ENCODE measurements around the gene THOC1. TPM values are rescaled to one million over a fixed set of nuclear protein-coding genes. Genes with fewer than 3 reads are reported as not detected.

The THOC1 gene
- total and polyA plus RNA-seq, 5 donors, result 12.8 to 19.2 (median 15.7) TPM

GRCh38 chr18:213966-214365, 53.9 kb downstream of the THOC1 start:
- no peak for DNase-seq
- intact Hi-C loops (cut with DNase I), result no loop called here
- 75% methylated on average over 3 of the region's 3 CpGs for WGBS
- H3K27ac ChIP-seq (ENCODE audit: low read length), result no peak overlapping the region
- no peaks in the 10 kb centered on the region for H3K4me1 ChIP-seq (ENCODE audit: control insufficient read depth, insufficient read depth, low read length)
- H3K27me3 ChIP-seq (ENCODE audit: control insufficient read depth, insufficient read depth), result no peaks in the 10 kb centered on the region
- no peaks in the 10 kb centered on the region for H3K9me3 ChIP-seq (ENCODE audit: control insufficient read depth, low read length)
- H3K4me3 ChIP-seq (ENCODE audit: low read length), result no peak overlapping the region
- no peak for ATAC-seq

- intact Hi-C loops (cut with DNase I), result no loop called here
- ATAC-seq (no peak), DNase-seq (no peak)
- 78% methylated on average over 4 of the region's 4 CpGs for WGBS
- no peak overlapping the region for H3K4me3 ChIP-seq (ENCODE audit: low read length)
- no peaks in the 10 kb centered on the region for H3K4me1 ChIP-seq (ENCODE audit: control insufficient read depth, insufficient read depth, low read length)
- H3K27me3 ChIP-seq (ENCODE audit: control insufficient read depth, insufficient read depth), result no peaks in the 10 kb centered on the region
- H3K9me3 ChIP-seq (ENCODE audit: control insufficient read depth, low read length), result no peaks in the 10 kb centered on the region
- no peak overlapping the region for H3K27ac ChIP-seq (ENCODE audit: low read length)
Measured at GRCh38 chr18:213505-213904, 54.3 kb downstream of the THOC1 start.

DNA sequence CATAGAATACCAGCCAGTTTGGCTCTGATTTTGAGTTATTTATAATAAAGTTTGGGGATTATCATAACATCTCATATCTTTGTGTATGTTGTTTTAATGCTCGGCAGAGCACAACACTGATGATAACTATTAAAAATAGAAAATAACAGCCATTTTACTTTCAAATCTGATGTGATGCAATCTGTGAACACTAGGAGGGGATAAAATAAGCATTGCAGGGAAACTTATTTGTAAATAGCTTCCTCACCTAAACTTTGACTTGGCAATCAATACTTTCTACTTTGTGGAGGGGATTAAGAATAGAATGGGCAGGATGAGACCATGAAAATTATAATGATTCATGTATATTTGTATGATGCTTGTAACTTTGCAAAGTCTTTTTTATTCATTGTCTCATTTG, 55.1 kb downstream of the THOC1 start:
- DNase-seq, result no peak
- 59% methylated on average over 1 of the region's 1 CpG for WGBS
- no peak overlapping the region for H3K27ac ChIP-seq (ENCODE audit: low read length)
- intact Hi-C loops (cut with DNase I), result no loop called here
- H3K4me3 ChIP-seq (ENCODE audit: low read length), result no peak overlapping the region
- H3K9me3 ChIP-seq (ENCODE audit: control insufficient read depth, low read length), result no peaks in the 10 kb centered on the region
- H3K4me1 ChIP-seq (ENCODE audit: control insufficient read depth, insufficient read depth, low read length), result no peaks in the 10 kb centered on the region
- no peaks in the 10 kb centered on the region for H3K27me3 ChIP-seq (ENCODE audit: control insufficient read depth, insufficient read depth)
- ATAC-seq, result no peak

DNA sequence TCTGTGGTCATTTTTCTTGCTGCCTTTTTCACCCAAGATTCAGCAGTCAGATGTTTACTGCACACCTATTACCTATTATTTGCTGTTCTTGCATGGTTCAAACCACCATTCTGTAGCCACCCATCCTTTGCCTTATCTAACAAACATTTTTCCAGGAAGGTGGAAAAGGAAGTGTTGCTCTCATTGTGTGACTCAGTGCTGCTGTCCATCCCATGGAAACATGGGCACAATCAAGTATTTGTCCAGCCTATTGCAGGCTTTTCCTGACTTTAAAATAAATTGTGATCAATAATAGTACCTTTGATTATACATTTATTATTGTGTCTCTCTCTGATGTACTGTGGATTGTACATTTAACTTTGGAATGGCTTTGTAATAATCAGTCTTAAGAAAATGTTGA, 56.3 kb downstream of the THOC1 start:
- Histone ChIP-seq H3K9me3 (ENCODE audit: control insufficient read depth, low read length) (no peaks in the 10 kb centered on the region), H3K4me1 (ENCODE audit: control insufficient read depth, insufficient read depth, low read length) (no peaks in the 10 kb centered on the region), H3K27me3 (ENCODE audit: control insufficient read depth, insufficient read depth) (no peaks in the 10 kb centered on the region), H3K4me3 (ENCODE audit: low read length) (no peak overlapping the region), H3K27ac (ENCODE audit: low read length) (no peak overlapping the region)
- intact Hi-C loops (cut with DNase I), result no loop called here
- ATAC-seq (no peak), DNase-seq (no peak)

DNA sequence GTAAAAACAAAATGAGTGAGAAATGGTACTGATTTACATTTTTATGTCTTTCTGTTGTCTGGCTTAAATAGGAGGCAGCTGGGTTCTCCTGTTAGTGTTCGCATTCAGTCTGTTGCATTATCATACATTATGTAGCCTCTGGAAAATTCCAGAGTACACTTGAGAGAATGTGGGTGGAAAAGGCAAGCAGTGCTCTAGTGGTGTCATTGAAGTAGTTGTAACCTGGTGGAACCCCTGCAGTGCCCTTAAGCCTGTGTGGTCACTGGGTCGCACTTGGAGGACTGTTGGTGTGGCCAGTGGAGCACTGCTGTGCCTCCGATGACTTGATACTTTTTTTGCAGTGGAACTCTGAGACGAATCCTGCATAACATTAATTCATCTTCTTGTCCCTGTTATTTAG, 57.1 kb downstream of the THOC1 start:
- DNase-seq, result no peak
- 97% methylated on average over 4 of the region's 4 CpGs for WGBS
- H3K27me3 ChIP-seq (ENCODE audit: control insufficient read depth, insufficient read depth), result no peaks in the 10 kb centered on the region
- H3K9me3 ChIP-seq (ENCODE audit: control insufficient read depth, low read length), result no peaks in the 10 kb centered on the region
- no peak for ATAC-seq
- H3K27ac ChIP-seq (ENCODE audit: low read length), result no peak overlapping the region
- intact Hi-C loops (cut with DNase I), result no loop called here
- H3K4me3 ChIP-seq (ENCODE audit: low read length), result no peak overlapping the region
- H3K4me1 ChIP-seq (ENCODE audit: control insufficient read depth, insufficient read depth, low read length), result no peaks in the 10 kb centered on the region

GRCh38 chr18:210075-210474, 57.8 kb downstream of the THOC1 start:
- H3K27me3 ChIP-seq (ENCODE audit: control insufficient read depth, insufficient read depth), result no peaks in the 10 kb centered on the region
- no peak for DNase-seq
- no peaks in the 10 kb centered on the region for H3K4me1 ChIP-seq (ENCODE audit: control insufficient read depth, insufficient read depth, low read length)
- H3K9me3 ChIP-seq (ENCODE audit: control insufficient read depth, low read length), result no peaks in the 10 kb centered on the region
- ATAC-seq, result no peak
- no peak overlapping the region for H3K4me3 ChIP-seq (ENCODE audit: low read length)
- no peak overlapping the region for H3K27ac ChIP-seq (ENCODE audit: low read length)
- 97% methylated on average over 1 of the region's 1 CpG for WGBS
- intact Hi-C loops (cut with DNase I), result no loop called here

GRCh38 chr18:199768-200167, 68.1 kb downstream of the THOC1 start:
- no peak overlapping the region for H3K4me3 ChIP-seq (ENCODE audit: low read length)
- DNase-seq, result no peak
- intact Hi-C loops (cut with DNase I), result no loop called here
- ATAC-seq, result no peak
- H3K4me1 ChIP-seq (ENCODE audit: control insufficient read depth, insufficient read depth, low read length), result no peaks in the 10 kb centered on the region
- no peak overlapping the region for H3K27ac ChIP-seq (ENCODE audit: low read length)
- WGBS, result 97% methylated on average over 2 of the region's 2 CpGs
- no peaks in the 10 kb centered on the region for H3K9me3 ChIP-seq (ENCODE audit: control insufficient read depth, low read length)
- no peaks in the 10 kb centered on the region for H3K27me3 ChIP-seq (ENCODE audit: control insufficient read depth, insufficient read depth)

GRCh38 chr18:199214-199613, 68.6 kb downstream of the THOC1 start:
- 98% methylated on average over 3 of the region's 3 CpGs for WGBS
- Histone ChIP-seq H3K4me3 (ENCODE audit: low read length) (no peak overlapping the region), H3K27ac (ENCODE audit: low read length) (no peak overlapping the region), H3K27me3 (ENCODE audit: control insufficient read depth, insufficient read depth) (no peaks in the 10 kb centered on the region), H3K9me3 (ENCODE audit: control insufficient read depth, low read length) (no peaks in the 10 kb centered on the region), H3K4me1 (ENCODE audit: control insufficient read depth, insufficient read depth, low read length) (no peaks in the 10 kb centered on the region)
- ATAC-seq (no peak), DNase-seq (no peak)
- intact Hi-C loops (cut with DNase I), result no loop called here

DNA sequence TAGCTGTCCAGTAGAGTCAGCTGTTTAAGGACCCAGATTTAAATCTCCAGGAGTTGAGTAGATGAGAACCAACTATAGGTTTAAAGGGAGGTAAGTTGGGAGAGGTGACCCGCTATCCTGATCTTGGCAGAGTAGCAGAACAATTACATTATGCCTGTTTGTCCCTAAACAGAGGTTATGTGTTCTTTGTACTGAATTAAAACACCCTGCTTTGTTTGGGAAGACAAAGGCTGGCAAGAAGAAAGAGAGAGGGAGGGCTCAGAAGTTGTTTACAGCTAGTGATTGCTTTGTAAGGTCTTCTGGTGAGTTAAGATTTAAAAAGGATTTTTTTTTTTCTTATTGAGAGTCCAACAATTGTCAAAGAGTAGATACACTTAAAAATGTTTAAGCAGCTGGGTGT, 72.2 kb downstream of the THOC1 start:
- ATAC-seq, result no peak
- no peak overlapping the region for H3K4me3 ChIP-seq (ENCODE audit: low read length)

GRCh38 chr18:192801-193200, 75.0 kb downstream of the THOC1 start:
- WGBS, result 96% methylated on average over 7 of the region's 7 CpGs
- ATAC-seq (no peak), DNase-seq (no peak)
- Histone ChIP-seq H3K4me1 (ENCODE audit: control insufficient read depth, insufficient read depth, low read length) (no peaks in the 10 kb centered on the region), H3K27me3 (ENCODE audit: control insufficient read depth, insufficient read depth) (no peaks in the 10 kb centered on the region), H3K27ac (ENCODE audit: low read length) (no peak overlapping the region), H3K4me3 (ENCODE audit: low read length) (no peak overlapping the region), H3K9me3 (ENCODE audit: control insufficient read depth, low read length) (no peaks in the 10 kb centered on the region)
- intact Hi-C loops (cut with DNase I), result no loop called here

More for the DNA sequence above, 72.2 kb downstream of the THOC1 start:
- Histone ChIP-seq H3K27me3 (ENCODE audit: control insufficient read depth, insufficient read depth) (no peaks in the 10 kb centered on the region), H3K4me1 (ENCODE audit: control insufficient read depth, insufficient read depth, low read length) (no peaks in the 10 kb centered on the region), H3K27ac (ENCODE audit: low read length) (no peak overlapping the region), H3K9me3 (ENCODE audit: control insufficient read depth, low read length) (no peaks in the 10 kb centered on the region)
- no peak for DNase-seq
- intact Hi-C loops (cut with DNase I), result no loop called here
- 96% methylated on average over 1 of the region's 1 CpG for WGBS

DNA sequence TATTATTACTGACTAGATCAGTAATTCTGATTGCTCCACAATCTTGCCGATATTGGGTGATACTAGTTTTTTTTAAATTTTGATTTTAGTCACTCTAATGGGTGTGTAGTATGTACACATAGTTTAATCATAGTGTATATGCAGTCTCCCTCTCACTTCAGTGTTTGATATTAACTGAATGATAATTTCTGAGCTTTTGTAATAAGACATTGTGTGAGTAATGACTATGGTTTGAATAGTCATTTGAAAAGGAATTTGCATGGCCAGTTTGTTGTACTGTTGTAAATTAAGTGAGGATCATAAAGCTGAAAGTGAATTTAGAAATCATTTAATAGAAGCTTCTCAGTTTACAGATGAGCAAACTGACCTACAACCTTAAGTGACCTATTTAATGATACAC, 76.1 kb downstream of the THOC1 start:
- no peak overlapping the region for H3K27ac ChIP-seq (ENCODE audit: low read length)
- intact Hi-C loops (cut with DNase I), result no loop called here
- H3K4me1 ChIP-seq (ENCODE audit: control insufficient read depth, insufficient read depth, low read length), result no peaks in the 10 kb centered on the region
- H3K4me3 ChIP-seq (ENCODE audit: low read length), result no peak overlapping the region
- H3K9me3 ChIP-seq (ENCODE audit: control insufficient read depth, low read length), result no peaks in the 10 kb centered on the region
- no peak for ATAC-seq
- no peak for DNase-seq
- 96% methylated on average over 1 of the region's 1 CpG for WGBS
- no peaks in the 10 kb centered on the region for H3K27me3 ChIP-seq (ENCODE audit: control insufficient read depth, insufficient read depth)

GRCh38 chr18:189254-189653, 78.6 kb downstream of the THOC1 start:
- H3K9me3 ChIP-seq (ENCODE audit: control insufficient read depth, low read length), result no peaks in the 10 kb centered on the region
- no peaks in the 10 kb centered on the region for H3K27me3 ChIP-seq (ENCODE audit: control insufficient read depth, insufficient read depth)
- intact Hi-C loops (cut with DNase I), result no loop called here
- H3K27ac ChIP-seq (ENCODE audit: low read length), result no peak overlapping the region
- DNase-seq (no peak), ATAC-seq (no peak)
- H3K4me1 ChIP-seq (ENCODE audit: control insufficient read depth, insufficient read depth, low read length), result no peaks in the 10 kb centered on the region
- WGBS, result 94% methylated on average over 5 of the region's 5 CpGs
- no peak overlapping the region for H3K4me3 ChIP-seq (ENCODE audit: low read length)

Measured in right cardiac atrium (tissue), 5 donors.